Gastroesophageal sphincter (tissue), 3 donors: Measurements from ENCODE around the gene LEPR.

ENCODE experiments used
- CTCF ChIP-seq, 4 experiments: fragments of 200-600 bp in 2 of 4; fragments of 450-650 bp in 2 of 4; sonication (generic) in 1 of 4; IDR thresholded peaks; one replicate each; pipeline ENCODE4 v1.5.1; 2017 to 2019; ENCODE audit warnings: antibody characterized with exemption in 4 of 4, mild to moderate bottlenecking in 2 of 4, moderate library complexity in 2 of 4
- POLR2A ChIP-seq, 2 donors: fragments of 450-650 bp; IDR thresholded peaks; one replicate each; pipeline ENCODE4 v1.6.1; 2017; ENCODE audit warnings: antibody characterized with exemption in 2 of 2, mild to moderate bottlenecking in 2 of 2, moderate library complexity in 1 of 2
- POLR2AphosphoS5 ChIP-seq: sonication (generic); formaldehyde crosslinking; IDR thresholded peaks from one replicate; pipeline ENCODE4 v1.6.1; 2017; ENCODE audit warnings: antibody characterized with exemption

DNA sequence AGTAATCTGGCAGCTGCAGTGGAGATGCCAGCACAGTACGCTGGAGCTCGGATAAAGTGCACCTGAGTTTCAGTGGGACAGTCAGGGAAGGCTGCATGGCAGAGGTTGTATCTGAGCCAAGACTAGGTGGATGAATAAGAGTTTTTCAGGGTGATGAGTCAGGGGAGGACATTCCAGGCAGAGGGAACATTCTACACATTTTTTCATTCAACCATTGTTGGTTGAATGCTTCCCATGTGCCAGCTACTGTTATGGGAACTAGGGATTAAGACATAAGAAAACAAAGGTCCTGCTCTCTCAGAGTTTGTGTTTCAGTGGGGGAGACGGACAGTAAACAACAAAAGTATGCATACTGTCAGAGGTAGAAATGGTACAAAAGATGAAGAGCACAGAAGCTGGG lies 5.2 kb downstream of the LEPR start:
- TF ChIP-seq POLR2AphosphoS5 (no peak), CTCF (IDR thresholded peaks at IDR 0.05) (no peak), POLR2A (IDR thresholded peaks at IDR 0.05) (no peak)
